Measurements from ENCODE around the gene TULP4. TPM values are rescaled to one million over a fixed set of nuclear protein-coding genes. Genes with fewer than 3 reads are reported as not detected.

Gene TULP4
- total RNA-seq, 1 experiment from 2014 or later, result 126 TPM

GRCh38 chr6:158503846-158504245 is 191.6 kb downstream of the TULP4 start:
- Mint-ChIP-seq H3K4me3 (ENCODE audit: unreplicated experiment) (no peak overlapping the region), H3K36me3 (ENCODE audit: insufficient read depth, unreplicated experiment) (peaks cover 72% of the 10 kb centered on the region), H3K4me1 (ENCODE audit: low read depth, unreplicated experiment) (no peaks in the 10 kb centered on the region), H3K27me3 (ENCODE audit: insufficient read depth, unreplicated experiment) (no peaks in the 10 kb centered on the region), H3K27ac (ENCODE audit: unreplicated experiment) (no peak overlapping the region), H3K9me3 (ENCODE audit: unreplicated experiment) (no peaks in the 10 kb centered on the region)
- Histone ChIP-seq H3K9me3 (no peaks in the 10 kb centered on the region), H3K4me1 (no peaks in the 10 kb centered on the region), H3K4me3 (ENCODE audit: low read depth, low read length) (no peak overlapping the region), H3K27me3 (replicated peaks; ENCODE audit: control insufficient read depth, insufficient read depth, low read length) (no peaks in the 10 kb centered on the region), H3K36me3 (ENCODE audit: control insufficient read depth, insufficient read depth, low read length) (peaks cover 5% of the 10 kb centered on the region)
- intact Hi-C loops (cut with micrococcal nuclease; ENCODE audit: unreplicated experiment), result no loop called here
- ChIA-PET CTCF (no interaction called here), POLR2A (no interaction called here)
- TF ChIP-seq CTCF (IDR thresholded peaks at IDR 0.05; ENCODE audit: insufficient read depth in 1 of 2, low read depth in 1 of 2, low read length in 1 of 2, severe bottlenecking in 1 of 2, unreplicated experiment in 1 of 2), result no peak
- BruUV-seq (replicated peaks), result no TSS peak
- DNase-seq, result no peak

- intact Hi-C loops (cut with micrococcal nuclease; ENCODE audit: unreplicated experiment), result no loop called here
- Mint-ChIP-seq H3K36me3 (ENCODE audit: insufficient read depth, unreplicated experiment) (peaks cover 67% of the 10 kb centered on the region), H3K27me3 (ENCODE audit: insufficient read depth, unreplicated experiment) (no peaks in the 10 kb centered on the region), H3K4me3 (ENCODE audit: unreplicated experiment) (no peak overlapping the region), H3K4me1 (ENCODE audit: low read depth, unreplicated experiment) (no peaks in the 10 kb centered on the region), H3K9me3 (ENCODE audit: unreplicated experiment) (no peaks in the 10 kb centered on the region), H3K27ac (ENCODE audit: unreplicated experiment) (no peak overlapping the region)
- POLR2A ChIA-PET, result no interaction called here
- H3K4me1 ChIP-seq, result no peaks in the 10 kb centered on the region
- peaks cover 3% of the 10 kb centered on the region for H3K36me3 ChIP-seq (ENCODE audit: control insufficient read depth, insufficient read depth, low read length)
- no peak for DNase-seq
- CTCF ChIA-PET, result no interaction called here
- H3K27me3 ChIP-seq (replicated peaks; ENCODE audit: control insufficient read depth, insufficient read depth, low read length), result no peaks in the 10 kb centered on the region
- H3K9me3 ChIP-seq, result no peaks in the 10 kb centered on the region
- no TSS peak for BruUV-seq (replicated peaks)
- H3K4me3 ChIP-seq (ENCODE audit: low read depth, low read length), result no peak overlapping the region
- no peak for TF ChIP-seq CTCF (IDR thresholded peaks at IDR 0.05; ENCODE audit: insufficient read depth in 1 of 2, low read depth in 1 of 2, low read length in 1 of 2, severe bottlenecking in 1 of 2, unreplicated experiment in 1 of 2)
Measured at GRCh38 chr6:158505194-158505593, 192.9 kb downstream of the TULP4 start.

GRCh38 chr6:158506601-158507000 is 194.3 kb downstream of the TULP4 start:
- Histone ChIP-seq H3K27me3 (replicated peaks; ENCODE audit: control insufficient read depth, insufficient read depth, low read length) (no peaks in the 10 kb centered on the region), H3K4me3 (ENCODE audit: low read depth, low read length) (no peak overlapping the region), H3K36me3 (ENCODE audit: control insufficient read depth, insufficient read depth, low read length) (peaks cover 2% of the 10 kb centered on the region), H3K9me3 (no peaks in the 10 kb centered on the region), H3K4me1 (no peaks in the 10 kb centered on the region)
- ChIA-PET CTCF (no interaction called here), POLR2A (no interaction called here)
- Mint-ChIP-seq H3K27me3 (ENCODE audit: insufficient read depth, unreplicated experiment) (no peaks in the 10 kb centered on the region), H3K9me3 (ENCODE audit: unreplicated experiment) (no peaks in the 10 kb centered on the region), H3K4me1 (ENCODE audit: low read depth, unreplicated experiment) (no peaks in the 10 kb centered on the region), H3K4me3 (ENCODE audit: unreplicated experiment) (no peak overlapping the region), H3K36me3 (ENCODE audit: insufficient read depth, unreplicated experiment) (peaks cover 67% of the 10 kb centered on the region), H3K27ac (ENCODE audit: unreplicated experiment) (no peak overlapping the region)
- TF ChIP-seq CTCF (IDR thresholded peaks at IDR 0.05; ENCODE audit: insufficient read depth in 1 of 2, low read depth in 1 of 2, low read length in 1 of 2, severe bottlenecking in 1 of 2, unreplicated experiment in 1 of 2), result peak; percentile 34 to 52
- DNase-seq, result peak in 1 of 2 experiments; percentile 30
- BruUV-seq (replicated peaks), result no TSS peak
- intact Hi-C loops (cut with micrococcal nuclease; ENCODE audit: unreplicated experiment), result no loop called here
